Tibial nerve (tissue), 4 donors: Measurements from ENCODE around the gene DNAJB6. TPM values are rescaled to one million over a fixed set of nuclear protein-coding genes. Genes with fewer than 3 reads are reported as not detected.
A peak's percentile ranks its signal among the peaks of the same experiment; 100 is the strongest.

Source experiments
- DNase-seq, 2 donors: peaks; one replicate each; pipeline ENCODE4 v3.0.0-alpha.2; 2019; ENCODE audit warnings: low spot score in 2 of 2
- H3K27ac ChIP-seq, 4 donors: fragments of 200-600 bp; sonication (generic) in 3 of 4; one replicate each; pipeline ENCODE4 v1.5.1; 2017 to 2019; ENCODE audit warnings: mild to moderate bottlenecking in 1 of 4
- H3K27me3 ChIP-seq, 2 donors: fragments of 200-600 bp; sonication (generic) in 1 of 2; one replicate each; pipeline versions ENCODE4 v1.5.1 to v1.6.0; 2017 to 2019
- H3K36me3 ChIP-seq, 3 donors: fragments of 200-600 bp; sonication (generic); one replicate each; pipeline ENCODE4 v1.5.1; 2018 to 2019
- H3K4me1 ChIP-seq, 4 donors: fragments of 200-600 bp; sonication (generic) in 3 of 4; one replicate each; pipeline ENCODE4 v1.5.1; 2017 to 2019
- H3K4me3 ChIP-seq, 4 donors: fragments of 200-600 bp; sonication (generic) in 3 of 4; one replicate each; pipeline ENCODE4 v1.5.1; 2017 to 2019; ENCODE audit warnings: mild to moderate bottlenecking in 1 of 4, moderate library complexity in 1 of 4
- H3K9me3 ChIP-seq, 4 donors: fragments of 200-600 bp; sonication (generic) in 3 of 4; one replicate each; pipeline ENCODE4 v1.5.1; 2017 to 2019
- CTCF ChIP-seq, 5 experiments: fragments of 200-600 bp in 3 of 5; fragments of 450-650 bp in 2 of 5; sonication (generic) in 3 of 5; IDR thresholded peaks; one replicate each; pipeline ENCODE4 v1.5.1; 2016 to 2019; ENCODE audit warnings: antibody characterized with exemption in 5 of 5, mild to moderate bottlenecking in 3 of 5, moderate library complexity in 2 of 5
- EP300 ChIP-seq, 2 donors: sonication (generic); formaldehyde crosslinking; IDR thresholded peaks; one replicate each; pipeline ENCODE4 v1.6.1; 2017; ENCODE audit warnings: antibody characterized with exemption in 2 of 2, mild to moderate bottlenecking in 1 of 2
- POLR2A ChIP-seq, 2 donors: fragments of 450-650 bp; IDR thresholded peaks; one replicate each; pipeline ENCODE4 v1.6.1; 2017; ENCODE audit warnings: antibody characterized with exemption in 2 of 2, mild to moderate bottlenecking in 2 of 2, moderate library complexity in 2 of 2
- WGBS, 2 donors: methylation state at CpG; one replicate each; pipeline ENCODE4 v1.1.5; 2018; 5-methylcytosine and 5-hydroxymethylcytosine counted together
- total RNA-seq, 4 donors: library from RNA; depleted of rRNA; stranded (reverse); fragments of >200 nt; gene quantifications; one replicate each; pipeline ENCODE4 v1.1.0, GENCODE V29; 2016

DNAJB6 gene
- total RNA-seq, 4 donors from 2014 or later: 85.5 to 106 (median 96.9) TPM

GRCh38 chr7:157464971-157465886 is 128.4 kb downstream of the DNAJB6 start:
- no peak for DNase-seq
- H3K4me3 ChIP-seq: no peak overlapping the region
- no peak overlapping the region for H3K27ac ChIP-seq
- H3K27me3 ChIP-seq: peaks cover 0 to 12% of the 10 kb centered on the region in 2 donors
- no peaks in the 10 kb centered on the region for H3K9me3 ChIP-seq
- H3K4me1 ChIP-seq: no peaks in the 10 kb centered on the region
- TF ChIP-seq POLR2A (IDR thresholded peaks at IDR 0.05) (no peak), EP300 (IDR thresholded peaks at IDR 0.05) (no peak), CTCF (IDR thresholded peaks at IDR 0.05) (no peak)
- no peaks in the 10 kb centered on the region for H3K36me3 ChIP-seq
- WGBS, 2 donors: 36 to 43% methylated on average over 28 to 30 of the region's 30 CpGs

- no peak overlapping the region for H3K27ac ChIP-seq
- no peaks in the 10 kb centered on the region for H3K9me3 ChIP-seq
- H3K4me3 ChIP-seq: no peak overlapping the region
- no peaks in the 10 kb centered on the region for H3K4me1 ChIP-seq
- no peaks in the 10 kb centered on the region for H3K36me3 ChIP-seq
- WGBS, 2 donors: 68 to 70% methylated on average over 41 of the region's 41 CpGs
- TF ChIP-seq CTCF (IDR thresholded peaks at IDR 0.05) (no peak), POLR2A (IDR thresholded peaks at IDR 0.05) (no peak), EP300 (IDR thresholded peaks at IDR 0.05) (no peak)
- peaks cover 0 to 12% of the 10 kb centered on the region in 2 donors for H3K27me3 ChIP-seq
- DNase-seq: peak in 1 of 2 donors; percentile 15
Observed at GRCh38 chr7:157465891-157466866, 129.4 kb downstream of the DNAJB6 start.

- no peak for DNase-seq
Observed at GRCh38 chr7:157466867-157467261, 130.1 kb downstream of the DNAJB6 start.

More at GRCh38 chr7:157466867-157467261, 130.1 kb downstream of the DNAJB6 start:
- WGBS, 2 donors: 74 to 82% methylated on average over 12 of the region's 12 CpGs
- Histone ChIP-seq H3K36me3 (no peaks in the 10 kb centered on the region), H3K4me1 (no peaks in the 10 kb centered on the region), H3K27me3 (peaks cover 0 to 12% of the 10 kb centered on the region in 2 donors), H3K4me3 (no peak overlapping the region), H3K27ac (no peak overlapping the region), H3K9me3 (peaks cover 0 to 6% (median 0%) of the 10 kb centered on the region in 4 donors)
- TF ChIP-seq POLR2A (IDR thresholded peaks at IDR 0.05) (no peak), CTCF (IDR thresholded peaks at IDR 0.05) (no peak), EP300 (IDR thresholded peaks at IDR 0.05) (no peak)

Other genes with a start within 250 kb of the DNAJB6 start
- gene UBE3C, start 198.1 kb upstream of the DNAJB6 start, total RNA-seq: 10 to 100 TPM; 60.7 to 68.7 (median 64.7) TPM